Muscle layer of colon (tissue), 2 donors: ENCODE measurements around the gene LEMD2.
A peak's percentile ranks its signal among the peaks of the same experiment; 100 is the strongest.

Experiments
- H3K27ac ChIP-seq: one replicate; pipeline ENCODE4 v1.7.0; 2013; ENCODE audit warnings: low read depth, mild to moderate bottlenecking, low read length, moderate library complexity
- H3K27me3 ChIP-seq, 2 donors: one replicate each; pipeline ENCODE4 v1.7.0; 2013; ENCODE audit warnings: low read length in 2 of 2, mild to moderate bottlenecking in 2 of 2; ENCODE audit not compliant: insufficient read depth in 2 of 2, control insufficient read depth in 1 of 2
- H3K36me3 ChIP-seq: one replicate; pipeline ENCODE4 v1.7.0; 2013; ENCODE audit warnings: mild to moderate bottlenecking, low read length; ENCODE audit not compliant: insufficient read depth
- H3K4me1 ChIP-seq: one replicate; pipeline ENCODE4 v1.7.0; 2013; ENCODE audit warnings: mild to moderate bottlenecking, low read length; ENCODE audit not compliant: insufficient read depth
- H3K4me3 ChIP-seq, 2 donors: one replicate each; pipeline ENCODE4 v1.7.0; 2013; ENCODE audit warnings: low read length in 2 of 2, low read depth in 1 of 2, mild to moderate bottlenecking in 1 of 2, moderate library complexity in 1 of 2
- H3K9ac ChIP-seq: one replicate; pipeline ENCODE4 v1.7.0; 2013; ENCODE audit warnings: low read length
- H3K9me3 ChIP-seq: one replicate; pipeline ENCODE4 v1.7.0; 2013; ENCODE audit warnings: mild to moderate bottlenecking, low read length
- donor health status: abdominal sarcoma.
- donor health status: Adenocarcinoma of cecum.

LEMD2 gene

DNA sequence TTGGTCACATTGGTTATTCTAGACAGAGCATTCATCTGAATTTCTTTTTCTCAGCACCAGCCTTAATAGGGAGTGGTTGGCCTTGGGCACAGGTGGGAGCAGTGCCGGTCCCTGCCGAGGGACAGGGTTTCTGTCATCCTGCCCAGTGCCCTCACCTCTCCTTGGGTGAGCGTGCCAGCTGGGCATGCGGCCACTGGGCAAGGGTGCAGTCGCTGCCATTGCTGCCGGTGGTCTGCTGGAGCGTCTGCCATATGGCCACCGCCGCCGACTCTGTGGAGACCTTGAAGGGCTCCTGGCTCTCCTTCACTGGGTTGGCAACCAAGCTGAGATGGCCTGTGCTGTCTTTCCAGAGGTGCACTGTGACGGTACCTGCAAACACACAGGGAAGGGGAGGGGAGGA lies 61.0 kb downstream of the LEMD2 start:
- peaks cover 7% of the 10 kb centered on the region for H3K4me1 ChIP-seq
- H3K9ac ChIP-seq = no peak overlapping the region
- no peaks in the 10 kb centered on the region for H3K27me3 ChIP-seq
- H3K9me3 ChIP-seq = no peaks in the 10 kb centered on the region
- H3K4me3 ChIP-seq = no peak overlapping the region
- no peaks in the 10 kb centered on the region for H3K36me3 ChIP-seq
- H3K27ac ChIP-seq = no peak overlapping the region

- H3K27ac ChIP-seq = no peak overlapping the region
Measured at GRCh38 chr6:33727126-33727525, 61.8 kb downstream of the LEMD2 start.

DNA sequence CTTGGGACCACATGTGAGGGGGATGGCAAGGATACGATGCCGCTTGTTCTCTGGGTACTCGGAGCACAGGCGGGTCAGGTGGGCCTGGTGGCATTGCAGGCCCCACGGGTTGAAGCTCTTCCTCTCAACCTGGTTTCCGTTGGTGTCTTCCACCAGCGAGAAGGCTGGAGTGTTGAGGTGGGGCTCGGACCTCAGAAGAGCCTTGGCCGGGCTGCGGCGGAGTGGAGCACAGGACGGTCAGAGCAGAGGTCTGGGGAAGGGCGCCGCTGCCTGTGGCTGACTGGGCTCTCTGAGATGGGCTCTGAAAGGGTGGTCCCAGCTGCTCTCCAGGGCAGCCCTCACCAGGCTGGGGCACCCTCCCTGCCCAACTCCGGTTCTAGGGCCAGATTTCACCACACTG lies 62.2 kb downstream of the LEMD2 start:
- Histone ChIP-seq H3K27ac (no peak overlapping the region), H3K36me3 (no peaks in the 10 kb centered on the region), H3K9me3 (no peaks in the 10 kb centered on the region), H3K4me3 (no peak overlapping the region), H3K27me3 (no peaks in the 10 kb centered on the region), H3K9ac (no peak overlapping the region), H3K4me1 (peaks cover 9% of the 10 kb centered on the region)

More at GRCh38 chr6:33727126-33727525, 61.8 kb downstream of the LEMD2 start:
- H3K9ac ChIP-seq = no peak overlapping the region
- H3K36me3 ChIP-seq = no peaks in the 10 kb centered on the region
- H3K9me3 ChIP-seq = no peaks in the 10 kb centered on the region
- no peak overlapping the region for H3K4me3 ChIP-seq
- no peaks in the 10 kb centered on the region for H3K27me3 ChIP-seq
- peaks cover 9% of the 10 kb centered on the region for H3K4me1 ChIP-seq

DNA sequence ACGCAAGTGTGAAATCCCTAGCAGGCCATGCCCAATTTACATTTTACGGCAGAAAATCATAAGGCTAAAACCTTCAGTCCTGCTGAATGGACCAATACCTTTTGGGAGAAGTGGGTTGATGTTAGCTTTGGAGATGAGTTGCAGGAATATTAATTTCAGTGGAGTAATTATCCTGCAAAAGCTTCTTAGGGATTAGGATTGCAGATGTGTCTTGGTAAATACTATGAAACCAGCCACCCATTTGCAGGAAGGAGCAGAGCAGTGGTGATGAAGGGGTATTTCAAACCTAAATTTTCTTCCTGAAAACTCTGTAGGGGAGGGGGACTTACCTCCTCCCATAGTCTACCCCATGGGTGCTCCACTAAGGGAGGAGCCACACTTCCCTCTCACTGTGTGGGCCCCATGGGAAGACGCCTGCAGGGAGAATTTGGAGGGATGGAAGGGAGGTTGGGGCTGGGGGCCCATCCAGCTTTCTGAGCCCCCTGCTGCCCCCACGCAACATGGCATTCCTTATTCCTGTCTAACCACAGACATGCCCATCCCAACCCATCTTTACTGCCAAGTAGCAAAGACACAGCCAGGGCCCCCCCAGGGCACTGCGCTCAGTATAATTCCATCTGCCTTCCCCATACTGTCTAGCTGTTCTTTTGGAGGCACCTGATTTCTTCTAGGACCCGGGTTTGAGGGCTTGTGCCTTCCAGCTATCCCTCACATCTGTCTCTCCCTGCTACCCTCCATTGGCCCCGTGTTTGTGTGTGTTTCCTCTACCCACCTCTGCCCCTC lies 62.8 kb downstream of the LEMD2 start:
- no peaks in the 10 kb centered on the region for H3K9me3 ChIP-seq
- no peak overlapping the region for H3K4me3 ChIP-seq
- no peaks in the 10 kb centered on the region for H3K27me3 ChIP-seq
- no peak overlapping the region for H3K27ac ChIP-seq
- H3K4me1 ChIP-seq = peaks cover 9% of the 10 kb centered on the region
- no peaks in the 10 kb centered on the region for H3K36me3 ChIP-seq
- H3K9ac ChIP-seq = no peak overlapping the region

DNA sequence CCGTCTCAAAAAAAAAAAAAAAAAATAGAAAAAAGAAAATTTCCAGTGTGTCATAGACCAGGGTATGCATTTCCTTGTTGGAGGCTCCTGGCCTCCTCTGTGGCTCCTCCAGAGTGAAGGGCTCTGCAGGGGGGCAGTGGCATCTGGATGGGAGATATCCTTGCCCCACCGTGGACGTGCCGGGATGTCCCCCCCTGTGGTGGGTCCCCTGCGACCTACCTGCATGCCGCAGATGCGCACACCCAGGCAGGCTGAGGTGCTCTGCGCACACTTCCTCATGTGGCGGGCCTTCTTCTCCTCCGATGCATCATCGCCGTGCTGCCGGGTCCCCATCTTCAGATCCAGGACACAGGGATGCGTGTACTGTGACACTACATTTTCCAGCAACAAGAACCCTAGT lies 63.7 kb downstream of the LEMD2 start:
- Histone ChIP-seq H3K27ac (no peak overlapping the region), H3K9ac (no peak overlapping the region), H3K4me1 (peaks cover 9% of the 10 kb centered on the region), H3K4me3 (no peak overlapping the region), H3K27me3 (no peaks in the 10 kb centered on the region), H3K9me3 (no peaks in the 10 kb centered on the region), H3K36me3 (no peaks in the 10 kb centered on the region)

DNA sequence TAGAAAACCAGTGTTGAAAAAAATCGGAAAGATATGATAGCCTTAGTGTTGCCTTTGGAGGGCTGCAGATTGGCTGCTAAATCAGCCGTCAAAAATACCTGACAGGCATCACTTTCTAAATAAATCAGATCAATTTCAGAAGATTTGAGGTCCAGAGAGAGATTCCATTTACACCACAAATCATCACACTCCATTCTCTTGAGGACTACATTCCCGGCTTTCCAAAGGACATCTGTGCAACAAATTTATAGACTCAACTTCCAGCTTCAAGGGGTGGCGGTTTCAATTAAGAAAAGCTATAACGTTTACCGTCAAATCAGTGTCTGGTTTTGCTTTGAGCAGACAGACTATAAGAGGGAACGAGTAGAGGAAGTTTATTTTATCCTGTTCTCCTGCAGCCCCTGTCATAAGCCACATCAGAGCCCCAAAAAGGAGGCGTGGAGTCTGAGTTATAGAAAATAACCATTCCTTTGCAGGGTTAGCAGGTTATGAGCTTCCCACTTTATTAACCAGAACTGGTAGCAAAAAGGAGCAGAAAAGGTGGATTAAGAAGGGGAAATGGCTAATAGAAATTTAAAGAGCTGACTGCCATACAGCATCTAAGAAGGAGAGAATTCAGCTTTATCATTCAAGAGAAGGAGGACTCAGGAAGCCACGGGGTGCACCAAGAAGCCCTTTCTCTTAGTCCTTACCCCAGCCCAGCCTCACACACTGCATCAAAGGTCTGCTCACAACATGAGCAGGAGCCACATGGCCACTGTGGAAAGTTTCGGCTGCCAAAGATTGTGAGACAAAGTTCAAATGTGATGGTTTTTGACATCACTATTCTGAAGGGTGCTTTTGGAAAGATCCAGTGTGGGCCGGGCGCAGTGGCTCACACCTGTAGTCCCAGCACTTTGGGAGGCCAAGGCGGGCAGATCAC lies 64.6 kb downstream of the LEMD2 start:
- Histone ChIP-seq H3K36me3 (no peaks in the 10 kb centered on the region), H3K4me1 (peaks cover 9% of the 10 kb centered on the region), H3K9me3 (no peaks in the 10 kb centered on the region), H3K4me3 (no peak overlapping the region), H3K9ac (no peak overlapping the region), H3K27me3 (no peaks in the 10 kb centered on the region), H3K27ac (no peak overlapping the region)

DNA sequence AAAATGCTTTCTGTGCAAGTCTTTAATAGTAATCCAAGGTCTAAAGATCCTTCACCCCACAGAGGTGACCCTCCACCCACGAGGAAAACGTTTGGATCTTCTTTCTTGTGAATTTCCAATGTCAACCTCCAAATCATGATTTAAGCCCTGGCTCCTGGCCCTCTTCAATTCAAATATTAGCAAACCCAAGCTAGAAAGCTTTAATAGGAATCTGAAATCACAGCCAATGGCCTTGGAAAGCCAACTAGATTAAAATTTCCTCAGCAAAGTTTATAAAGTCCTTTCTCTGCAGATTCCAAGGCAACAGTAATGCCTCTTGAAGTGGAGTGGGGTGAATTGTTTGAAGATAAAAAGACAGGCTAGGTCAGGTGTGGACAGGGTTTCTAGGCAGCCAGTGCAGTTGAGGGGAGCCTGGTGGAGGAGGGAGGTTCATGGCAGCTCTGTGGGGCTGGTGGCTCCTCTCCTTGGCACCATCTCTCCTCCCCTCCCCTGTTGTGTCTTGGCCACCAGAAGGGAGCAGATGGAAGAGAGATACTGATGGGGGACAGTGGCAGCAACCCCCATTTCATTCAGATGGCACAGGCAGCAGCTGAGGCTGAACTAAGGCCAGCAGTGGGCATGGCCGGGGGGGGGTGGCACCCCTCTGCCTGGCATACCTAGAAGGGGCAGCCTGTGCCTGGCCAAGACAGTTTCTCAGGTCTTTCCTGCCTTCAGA lies 65.4 kb downstream of the LEMD2 start:
- H3K9ac ChIP-seq = no peak overlapping the region
- no peaks in the 10 kb centered on the region for H3K36me3 ChIP-seq
- no peak overlapping the region for H3K27ac ChIP-seq
- H3K4me1 ChIP-seq = peaks cover 9% of the 10 kb centered on the region
- H3K9me3 ChIP-seq = no peaks in the 10 kb centered on the region
- no peaks in the 10 kb centered on the region for H3K27me3 ChIP-seq
- H3K4me3 ChIP-seq = no peak overlapping the region

DNA sequence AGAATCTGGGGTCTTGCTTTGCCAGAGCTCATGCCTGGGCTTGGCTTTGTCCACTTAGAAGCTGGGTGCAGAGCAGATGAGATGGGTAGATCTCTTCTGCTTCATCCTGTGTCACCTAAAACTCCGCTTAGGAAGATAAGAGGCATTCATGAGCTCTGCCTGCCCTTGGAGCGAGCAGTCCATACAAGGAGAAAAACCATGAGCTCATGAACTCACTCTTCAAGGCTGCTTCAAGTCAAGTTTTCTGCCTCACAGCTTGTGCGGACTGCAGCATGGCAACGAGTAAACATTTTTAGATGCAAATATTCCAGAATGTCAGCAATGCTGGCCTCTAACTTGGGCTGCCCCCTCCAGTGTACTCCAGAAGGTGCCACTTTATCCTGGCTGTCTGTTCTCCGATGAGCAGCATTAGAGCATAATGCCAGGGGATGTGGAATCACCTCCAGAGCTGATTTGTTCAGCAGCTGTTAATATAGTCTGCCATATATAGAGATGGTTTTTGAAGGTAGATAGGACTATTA lies 66.8 kb downstream of the LEMD2 start:
- H3K36me3 ChIP-seq = no peaks in the 10 kb centered on the region
- no peaks in the 10 kb centered on the region for H3K9me3 ChIP-seq
- no peak overlapping the region for H3K9ac ChIP-seq
- peak overlapping the region; percentile 41 for H3K27ac ChIP-seq
- no peaks in the 10 kb centered on the region for H3K27me3 ChIP-seq
- H3K4me3 ChIP-seq = no peak overlapping the region
- peaks cover 15% of the 10 kb centered on the region for H3K4me1 ChIP-seq

GRCh38 chr6:33721508-33721907 lies 67.4 kb downstream of the LEMD2 start:
- Histone ChIP-seq H3K4me3 (no peak overlapping the region), H3K9me3 (no peaks in the 10 kb centered on the region), H3K27ac (peak overlapping the region; percentile 41), H3K27me3 (no peaks in the 10 kb centered on the region), H3K4me1 (peaks cover 19% of the 10 kb centered on the region), H3K9ac (no peak overlapping the region), H3K36me3 (no peaks in the 10 kb centered on the region)
